BJ (cell line): ENCODE data around the gene TNFAIP1. TPM values are rescaled to one million over a fixed set of nuclear protein-coding genes. Genes with fewer than 3 reads are reported as not detected.

Source experiments
- CTCF ChIA-PET: fragments of 350-600 bp; formaldehyde crosslinking; extraction: SDS; loops from one replicate; lab custom pipeline; 2021; ENCODE audit warnings: antibody characterized with exemption, inconsistent platforms; lab: Yijun Ruan, JAX
- POLR2A ChIA-PET: fragments of 300-600 bp; sonication (Branson Sonifier 250); formaldehyde crosslinking; extraction: SDS; loops from one replicate; lab custom pipeline; 2021; ENCODE audit warnings: antibody characterized with exemption; lab: Charles Lee
- DNase-seq: peaks from one replicate; pipeline ENCODE4 v3.0.0-alpha.2; 2011; ENCODE audit warnings: low read depth
- H3K27me3 ChIP-seq: 2 replicates; pipeline ENCODE4 v1.6.0; 2011; ENCODE audit warnings: low read length; ENCODE audit not compliant: control insufficient read depth, insufficient read depth
- H3K36me3 ChIP-seq: 2 replicates; pipeline ENCODE4 v1.5.1; 2011; ENCODE audit warnings: low read length; ENCODE audit not compliant: control insufficient read depth, insufficient read depth
- H3K4me3 ChIP-seq: 2 replicates; pipeline ENCODE4 v1.5.1; 2011; ENCODE audit warnings: low read depth, mild to moderate bottlenecking, control low read depth, low read length
- polyA plus RNA-seq: library from polyadenylated mRNA; depleted of rRNA; stranded (reverse); fragments of >200 nt; gene quantifications from 2 replicates; pipeline ENCODE4 v1.2.3, GENCODE V29; 2011
- TF ChIP-seq, protein P1 (sequence below): IDR thresholded peaks from 2 replicates; pipeline ENCODE4 v1.5.1; 2011; ENCODE audit warnings: low read depth, mild to moderate bottlenecking, control low read depth, inconsistent platforms, low read length, moderate library complexity; ENCODE audit not compliant: insufficient read depth

The TNFAIP1 gene
- polyA plus RNA-seq, 1 experiment, result 166 TPM

DNA sequence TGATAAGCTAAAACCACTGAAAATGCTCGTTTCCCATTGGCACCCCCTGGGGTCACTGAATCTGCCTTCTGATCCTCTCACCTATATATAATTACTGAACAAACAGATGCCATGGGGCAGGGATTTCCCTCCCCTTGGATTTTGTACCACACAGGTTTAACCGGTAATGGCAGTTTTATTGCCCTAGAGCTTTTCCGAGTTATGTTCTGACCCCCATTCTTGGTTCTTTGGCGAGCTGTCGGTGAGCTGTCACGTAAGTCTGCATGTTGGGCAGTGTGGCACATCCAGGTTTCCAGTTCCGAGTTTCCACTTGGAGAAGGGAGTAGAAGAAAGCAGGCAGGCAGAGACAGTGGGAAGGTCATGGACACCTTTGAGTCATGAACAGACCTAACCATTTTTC is 9.4 kb upstream of the TNFAIP1 start:
- DNase-seq, result no peak
- TF ChIP-seq, protein P1, sequence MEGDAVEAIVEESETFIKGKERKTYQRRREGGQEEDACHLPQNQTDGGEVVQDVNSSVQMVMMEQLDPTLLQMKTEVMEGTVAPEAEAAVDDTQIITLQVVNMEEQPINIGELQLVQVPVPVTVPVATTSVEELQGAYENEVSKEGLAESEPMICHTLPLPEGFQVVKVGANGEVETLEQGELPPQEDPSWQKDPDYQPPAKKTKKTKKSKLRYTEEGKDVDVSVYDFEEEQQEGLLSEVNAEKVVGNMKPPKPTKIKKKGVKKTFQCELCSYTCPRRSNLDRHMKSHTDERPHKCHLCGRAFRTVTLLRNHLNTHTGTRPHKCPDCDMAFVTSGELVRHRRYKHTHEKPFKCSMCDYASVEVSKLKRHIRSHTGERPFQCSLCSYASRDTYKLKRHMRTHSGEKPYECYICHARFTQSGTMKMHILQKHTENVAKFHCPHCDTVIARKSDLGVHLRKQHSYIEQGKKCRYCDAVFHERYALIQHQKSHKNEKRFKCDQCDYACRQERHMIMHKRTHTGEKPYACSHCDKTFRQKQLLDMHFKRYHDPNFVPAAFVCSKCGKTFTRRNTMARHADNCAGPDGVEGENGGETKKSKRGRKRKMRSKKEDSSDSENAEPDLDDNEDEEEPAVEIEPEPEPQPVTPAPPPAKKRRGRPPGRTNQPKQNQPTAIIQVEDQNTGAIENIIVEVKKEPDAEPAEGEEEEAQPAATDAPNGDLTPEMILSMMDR, result no peak
- H3K4me3 ChIP-seq, result no peak overlapping the region
- peaks cover 17% of the 10 kb centered on the region for H3K36me3 ChIP-seq
- ChIA-PET POLR2A (no interaction called here), CTCF (interaction anchor here (0.9 kb wide), 1 partner anchor 9 kb away, joined by 5 read pairs; the partner anchor contains the start of genes IFT20 and TNFAIP1)
- no peaks in the 10 kb centered on the region for H3K27me3 ChIP-seq

DNA sequence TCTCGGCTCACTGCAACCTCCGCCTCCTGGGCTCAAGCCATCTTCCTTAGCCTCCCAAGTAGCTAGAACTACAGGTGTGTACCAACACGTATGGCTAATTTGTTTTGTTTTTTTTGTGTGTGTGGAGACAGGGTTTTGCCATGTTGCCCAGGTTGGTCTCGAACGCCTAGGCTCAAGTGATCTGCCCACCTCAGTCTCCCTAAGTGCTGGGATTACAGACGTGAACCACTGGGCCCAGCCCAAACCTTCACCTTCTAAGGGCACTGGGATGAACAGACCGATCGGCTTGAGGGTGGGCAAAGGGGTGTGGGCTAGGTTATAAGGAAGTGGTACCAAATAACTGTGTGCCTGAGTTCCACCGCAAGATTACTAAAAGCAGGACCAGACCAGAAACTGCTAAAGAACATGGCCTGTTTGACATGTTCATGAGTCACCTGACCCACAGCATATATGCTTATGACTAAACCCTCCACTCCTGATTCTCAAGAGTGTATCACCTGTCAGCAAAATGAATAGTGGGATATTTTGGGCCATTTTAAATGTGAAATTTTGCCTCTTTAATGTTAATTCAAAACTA is 8.4 kb upstream of the TNFAIP1 start:
- Histone ChIP-seq H3K4me3 (no peak overlapping the region), H3K36me3 (peaks cover 24% of the 10 kb centered on the region), H3K27me3 (no peaks in the 10 kb centered on the region)
- DNase-seq, result no peak
- ChIA-PET POLR2A (no interaction called here), CTCF (no interaction called here)
- TF ChIP-seq, protein P1, result no peak

DNA sequence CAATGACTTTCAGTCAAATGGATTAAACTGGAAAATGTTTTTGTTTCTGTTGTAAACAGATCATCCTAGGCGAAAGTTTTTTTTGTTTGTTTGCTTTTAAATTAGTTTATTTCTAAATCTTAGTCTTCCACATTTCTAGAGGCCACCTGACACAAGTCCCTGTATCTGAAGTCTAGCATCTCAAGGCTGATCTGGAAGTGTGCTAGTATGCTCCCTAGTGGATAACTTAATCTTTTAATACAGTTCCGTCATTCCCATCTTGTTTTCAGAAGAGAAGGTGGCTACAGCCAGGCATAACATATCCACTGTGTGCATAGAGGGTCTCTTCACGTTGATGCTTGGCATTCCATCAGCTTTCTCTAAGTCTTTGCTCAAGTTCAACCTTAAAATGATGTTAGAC is 7.9 kb upstream of the TNFAIP1 start:
- Histone ChIP-seq H3K4me3 (no peak overlapping the region), H3K36me3 (peaks cover 24% of the 10 kb centered on the region), H3K27me3 (no peaks in the 10 kb centered on the region)
- TF ChIP-seq, protein P1, result peak; percentile 13; the same call in 1 of the 2 replicates
- POLR2A ChIA-PET, result no interaction called here
- CTCF ChIA-PET, result interaction anchor here (0.7 kb wide), 1 partner anchor 8 kb away, joined by 4 read pairs; the partner anchor contains the start of gene TMEM97
- no peak for DNase-seq

DNA sequence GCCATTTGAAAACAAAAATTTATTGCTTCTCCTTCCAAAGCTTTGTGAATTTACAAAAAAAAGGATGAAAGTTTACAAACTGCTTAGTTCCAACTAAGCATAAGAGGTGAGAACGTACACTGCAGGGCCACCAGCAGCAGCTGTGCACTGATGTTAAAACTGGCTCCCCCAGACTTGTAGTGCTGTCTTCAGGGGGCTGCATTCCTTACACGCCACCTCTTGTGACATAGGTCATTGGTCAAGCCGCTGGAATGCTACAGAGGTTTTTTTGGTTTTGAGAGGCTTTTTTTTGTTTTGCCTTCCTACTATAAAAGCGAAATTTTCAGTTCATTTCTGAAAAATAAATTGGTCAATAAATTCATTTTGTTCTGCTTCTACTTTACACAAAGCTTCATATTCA is 7.2 kb upstream of the TNFAIP1 start:
- TF ChIP-seq, protein P1, result no peak
- Histone ChIP-seq H3K36me3 (peaks cover 24% of the 10 kb centered on the region), H3K27me3 (no peaks in the 10 kb centered on the region), H3K4me3 (no peak overlapping the region)
- POLR2A ChIA-PET, result no interaction called here
- no peak for DNase-seq
- CTCF ChIA-PET, result interaction anchor here (0.6 to 0.7 kb wide), 2 partner anchors 9 to 96 kb away, joined by 3 to 4 read pairs; partner anchors contain the start of gene TMEM97

DNA sequence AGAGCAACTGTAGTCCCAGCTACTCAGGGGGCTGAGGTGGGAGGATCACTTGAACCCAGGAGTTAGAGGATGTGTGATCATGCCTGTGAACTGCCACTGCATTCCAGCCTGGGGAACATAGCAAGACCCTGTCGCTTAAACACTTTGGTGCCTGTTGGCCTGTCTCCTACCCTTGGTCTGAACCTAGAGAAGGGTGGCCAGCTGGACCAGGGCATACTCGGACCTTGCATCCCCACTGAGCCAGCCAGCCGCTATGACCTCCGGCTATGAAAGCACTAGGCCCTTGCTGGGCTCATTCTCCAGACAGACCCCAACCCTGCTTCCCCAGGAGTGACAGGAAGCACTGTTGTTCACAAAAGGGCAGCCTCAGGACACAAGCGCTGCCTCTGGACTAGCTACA is 4.9 kb upstream of the TNFAIP1 start:
- POLR2A ChIA-PET, result no interaction called here
- Histone ChIP-seq H3K4me3 (no peak overlapping the region), H3K36me3 (peaks cover 24% of the 10 kb centered on the region), H3K27me3 (no peaks in the 10 kb centered on the region)
- CTCF ChIA-PET, result no interaction called here
- TF ChIP-seq, protein P1, result no peak
- no peak for DNase-seq
